Stomach (tissue), 4 donors: ENCODE data around the gene MAGI2.

ENCODE experiments used
- CTCF ChIP-seq, 7 experiments: fragments of 450-650 bp in 4 of 7; fragments of 200-600 bp in 3 of 7; sonication (generic) in 3 of 7; IDR thresholded peaks; one replicate each; pipeline ENCODE4 v1.5.1; 2016 to 2019; ENCODE audit warnings: antibody characterized with exemption in 7 of 7, control low read depth in 2 of 7, mild to moderate bottlenecking in 1 of 7
- EP300 ChIP-seq: sonication (generic); formaldehyde crosslinking; IDR thresholded peaks from one replicate; pipeline ENCODE4 v1.6.1; 2017; ENCODE audit warnings: antibody characterized with exemption
- POLR2A ChIP-seq, 4 donors: fragments of 450-650 bp; IDR thresholded peaks; one replicate each; pipeline ENCODE4 v1.6.1; 2016; ENCODE audit warnings: antibody characterized with exemption in 4 of 4, control low read depth in 2 of 4, mild to moderate bottlenecking in 1 of 4, moderate library complexity in 1 of 4
- POLR2AphosphoS5 ChIP-seq, 3 donors: sonication (generic); formaldehyde crosslinking; IDR thresholded peaks; one replicate each; pipeline ENCODE4 v1.6.1; 2016; ENCODE audit warnings: antibody characterized with exemption in 3 of 3

DNA sequence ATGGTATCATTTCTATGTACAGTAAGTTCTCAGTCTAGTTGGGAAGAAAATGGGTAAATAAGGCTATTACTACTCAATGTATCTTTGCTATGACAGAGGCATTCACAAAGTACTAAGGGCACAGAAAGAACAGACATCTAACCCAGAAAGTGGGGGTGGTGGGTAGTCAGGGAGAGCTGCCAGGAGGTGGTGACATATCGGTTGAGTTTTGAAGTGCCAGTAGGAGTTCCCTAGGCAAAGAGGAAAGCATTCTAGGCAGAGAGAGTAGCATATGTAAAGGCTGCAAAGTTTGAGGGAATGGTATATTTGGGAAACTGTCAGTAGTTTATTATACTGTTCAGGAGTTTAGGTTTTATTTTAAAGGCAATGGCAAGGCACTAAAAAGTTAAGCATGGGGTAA is 1372.1 kb downstream of the MAGI2 start:
- TF ChIP-seq CTCF (IDR thresholded peaks at IDR 0.05) (no peak), POLR2A (IDR thresholded peaks at IDR 0.05) (no peak), EP300 (no peak), POLR2AphosphoS5 (IDR thresholded peaks at IDR 0.05) (no peak)
